Keratinocyte (primary cell): Measurements from ENCODE around the gene ZNF30.
"Not testable (repeated sequence)": the region's sequence is repeated elsewhere in the genome, so short reads cannot be mapped to it uniquely, and the experiment has no call there.

Source experiments
- CTCF ChIP-seq, 3 experiments: IDR thresholded peaks in 1 of 3; conservative IDR thresholded peaks in 1 of 3; optimal IDR thresholded peaks in 1 of 3; 2 replicates in 2 of 3; 3 replicates in 1 of 3; pipeline versions ENCODE3 to v1.5.1; 2011; ENCODE audit warnings: low read length in 3 of 3, mild to moderate bottlenecking in 3 of 3, moderate library complexity in 2 of 3, control low read depth in 1 of 3, inconsistent platforms in 1 of 3; ENCODE audit not compliant: insufficient read depth in 2 of 3; ENCODE audit errors: extremely low read depth in 1 of 3
- EZH2 ChIP-seq: IDR thresholded peaks from one replicate; pipeline ENCODE4 v1.6.1; 2012; ENCODE audit warnings: inconsistent platforms, mild to moderate bottlenecking, low read length, moderate library complexity

- TF ChIP-seq CTCF (optimal IDR thresholded peaks at IDR 0.05 in 1 of 3, IDR thresholded peaks at IDR 0.05 in 1 of 3, conservative IDR thresholded peaks at IDR 0.05 in 1 of 3; ENCODE audit: extremely low read depth in 1 of 3, insufficient read depth in 2 of 3, low read length in 3 of 3); EZH2: not testable (repeated sequence)
These were observed 65.9 kb downstream of the ZNF30 start for GRCh38 chr19:34992582-34992981.
